SH-SY5Y (cell line): ENCODE measurements around the gene PLEK2.

Experiments
- GATA2 ChIP-seq: IDR thresholded peaks from 2 replicates; pipeline ENCODE4 v1.6.1; 2011; ENCODE audit warnings: mild to moderate bottlenecking, low read depth, low read length
- GATA3 ChIP-seq: IDR thresholded peaks from 2 replicates; pipeline ENCODE4 v1.6.1; 2011; ENCODE audit warnings: low read depth, mild to moderate bottlenecking, low read length, moderate library complexity

The PLEK2 gene, protein sequence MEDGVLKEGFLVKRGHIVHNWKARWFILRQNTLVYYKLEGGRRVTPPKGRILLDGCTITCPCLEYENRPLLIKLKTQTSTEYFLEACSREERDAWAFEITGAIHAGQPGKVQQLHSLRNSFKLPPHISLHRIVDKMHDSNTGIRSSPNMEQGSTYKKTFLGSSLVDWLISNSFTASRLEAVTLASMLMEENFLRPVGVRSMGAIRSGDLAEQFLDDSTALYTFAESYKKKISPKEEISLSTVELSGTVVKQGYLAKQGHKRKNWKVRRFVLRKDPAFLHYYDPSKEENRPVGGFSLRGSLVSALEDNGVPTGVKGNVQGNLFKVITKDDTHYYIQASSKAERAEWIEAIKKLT

GRCh38 chr14:67411820-67412421 is at the start of gene PLEK2:
Gene PLEK2 (minus strand): TSS chr14:67412165. CDS start chr14:67412059, 106 bp downstream.
- TF ChIP-seq GATA3 (no peak), GATA2 (no peak)

DNA sequence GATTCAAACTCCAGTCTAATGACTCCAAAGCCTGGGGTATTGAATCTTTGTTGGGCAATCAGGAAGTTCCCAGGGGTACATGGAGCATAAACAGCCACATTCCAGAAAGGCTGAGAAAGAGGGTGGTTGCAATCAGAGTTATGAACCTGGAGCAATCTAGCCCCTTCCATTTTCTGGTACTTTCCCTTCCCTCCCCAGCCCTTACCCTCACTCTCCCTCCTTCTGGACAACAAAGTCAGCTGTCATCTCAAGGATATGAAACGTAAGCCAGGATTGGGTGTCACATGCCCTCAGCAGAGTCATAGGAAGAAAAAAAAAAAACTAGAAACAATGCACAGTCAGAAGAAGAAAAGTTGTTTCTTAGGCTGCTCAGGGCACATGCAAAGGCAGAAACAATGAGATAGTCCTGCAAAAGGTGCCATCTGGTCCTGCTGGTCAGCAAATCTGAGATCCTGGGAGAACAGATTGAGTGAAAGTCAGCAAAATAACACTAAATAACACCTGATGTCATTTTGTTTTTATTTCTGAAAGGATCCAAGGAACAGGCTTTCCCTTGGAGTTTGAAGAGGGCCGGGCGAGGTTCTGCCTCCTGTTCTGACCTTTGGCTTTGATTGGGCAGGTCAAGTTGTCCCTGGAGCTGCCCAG is 49.5 kb upstream of the PLEK2 start:
- TF ChIP-seq GATA3 (no peak), GATA2 (no peak)

DNA sequence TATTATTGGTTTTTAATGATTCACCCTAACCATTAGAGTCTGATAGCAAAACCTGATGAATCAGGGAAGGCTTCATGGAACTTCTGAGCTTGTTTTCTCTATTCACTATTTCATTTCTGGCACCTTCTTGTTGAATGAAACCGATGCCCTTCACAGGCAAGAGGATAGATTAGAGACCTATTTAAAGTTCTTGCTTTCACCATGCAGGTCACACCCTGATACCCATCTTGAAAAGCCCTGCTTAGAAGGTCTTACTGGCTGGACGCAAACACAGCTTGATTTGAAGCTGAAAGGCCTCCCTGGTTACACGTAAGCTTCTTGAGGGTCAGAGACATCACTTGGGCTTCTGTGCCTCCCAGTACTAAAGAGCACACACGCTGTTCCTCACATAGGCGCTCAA is 47.4 kb upstream of the PLEK2 start:
- TF ChIP-seq GATA3 (no peak), GATA2 (no peak)

- TF ChIP-seq GATA3 (no peak), GATA2 (no peak)
Measured at GRCh38 chr14:67457782-67458181, 45.8 kb upstream of the PLEK2 start.

- TF ChIP-seq GATA2, result no peak
- TF ChIP-seq GATA3, result no peak
Measured at GRCh38 chr14:67456732-67457131, 44.8 kb upstream of the PLEK2 start.

- no peak for TF ChIP-seq GATA2
- TF ChIP-seq GATA3, result no peak
Measured at GRCh38 chr14:67453575-67454300, 41.8 kb upstream of the PLEK2 start.

DNA sequence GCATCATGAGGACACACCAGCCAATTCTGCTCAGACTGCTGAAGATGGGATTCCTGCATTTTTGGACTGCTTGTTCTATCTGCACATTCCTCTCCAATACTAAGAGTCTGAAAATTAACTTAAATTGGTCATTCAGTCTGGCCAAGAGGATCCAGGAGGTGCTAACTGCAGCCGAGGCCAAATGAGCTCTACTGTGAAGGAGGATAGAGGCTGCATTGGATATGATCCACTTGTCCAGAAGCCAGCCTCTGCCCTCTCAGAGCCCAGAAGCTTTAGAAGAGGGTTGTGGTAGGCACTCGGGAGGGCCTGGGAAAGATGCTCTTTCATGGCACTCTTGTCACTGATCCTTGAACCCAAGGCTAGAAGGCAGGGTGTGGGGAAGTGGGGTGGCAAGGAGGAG is 37.1 kb upstream of the PLEK2 start:
- TF ChIP-seq GATA3 (no peak), GATA2 (no peak)

DNA sequence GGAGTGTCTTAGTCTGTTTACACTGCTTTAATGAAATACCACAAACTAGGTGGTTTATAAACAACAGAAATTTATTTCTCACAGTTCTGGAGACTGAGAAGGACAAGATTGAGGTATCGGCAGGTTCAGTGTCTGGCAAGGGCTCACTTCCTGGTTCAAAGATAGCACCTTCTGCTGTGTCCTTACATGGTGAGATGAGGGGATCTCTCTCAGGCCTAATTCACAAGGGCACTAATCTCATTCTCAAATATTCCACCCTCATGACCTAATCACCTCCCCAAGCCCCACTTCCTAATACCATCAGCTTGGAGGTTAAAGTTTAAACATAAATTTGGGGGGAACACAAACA is 35.0 kb upstream of the PLEK2 start:
- TF ChIP-seq GATA2 (no peak), GATA3 (no peak)

DNA sequence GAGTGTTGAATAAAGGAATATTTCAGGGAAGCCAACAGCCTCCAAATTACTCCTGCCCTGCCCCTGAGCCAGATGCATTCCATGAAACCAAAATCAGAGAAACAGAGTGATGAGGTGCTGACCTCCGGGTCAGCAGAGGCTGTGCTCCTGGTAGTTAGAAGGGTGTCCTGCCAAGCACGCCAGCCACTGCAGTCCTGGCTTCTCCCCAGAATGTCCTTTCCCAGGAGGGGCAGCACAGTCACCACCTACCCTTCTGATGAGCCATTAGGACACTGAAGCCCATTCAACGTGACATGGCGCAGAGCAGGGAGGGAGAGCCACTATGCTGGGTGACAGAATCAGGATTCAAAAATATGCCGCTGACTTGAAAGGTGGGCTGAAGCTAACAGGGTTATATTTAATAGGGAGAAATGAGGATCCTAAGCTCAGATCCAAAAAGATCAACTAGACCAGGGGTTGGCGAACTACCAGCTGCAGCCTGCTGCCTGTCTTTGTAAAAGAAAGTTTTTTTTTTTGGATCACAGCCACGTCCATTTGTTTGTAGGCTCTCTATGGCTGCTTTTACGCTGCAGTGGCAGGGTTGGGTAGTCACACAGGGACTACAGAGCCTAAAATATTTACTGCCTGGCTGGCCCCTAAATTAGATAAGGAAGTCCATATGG is 34.5 kb upstream of the PLEK2 start:
- TF ChIP-seq GATA2 (no peak), GATA3 (no peak)

GRCh38 chr14:67444395-67444794 is 32.4 kb upstream of the PLEK2 start:
- TF ChIP-seq GATA2, result no peak
- TF ChIP-seq GATA3, result no peak

GRCh38 chr14:67442139-67442906 is 30.4 kb upstream of the PLEK2 start:
- TF ChIP-seq GATA2 (no peak), GATA3 (no peak)

GRCh38 chr14:67441672-67442071 is 29.7 kb upstream of the PLEK2 start:
- no peak for TF ChIP-seq GATA2

- TF ChIP-seq GATA3, result no peak
Measured at GRCh38 chr14:67441256-67441655, 29.3 kb upstream of the PLEK2 start.

DNA sequence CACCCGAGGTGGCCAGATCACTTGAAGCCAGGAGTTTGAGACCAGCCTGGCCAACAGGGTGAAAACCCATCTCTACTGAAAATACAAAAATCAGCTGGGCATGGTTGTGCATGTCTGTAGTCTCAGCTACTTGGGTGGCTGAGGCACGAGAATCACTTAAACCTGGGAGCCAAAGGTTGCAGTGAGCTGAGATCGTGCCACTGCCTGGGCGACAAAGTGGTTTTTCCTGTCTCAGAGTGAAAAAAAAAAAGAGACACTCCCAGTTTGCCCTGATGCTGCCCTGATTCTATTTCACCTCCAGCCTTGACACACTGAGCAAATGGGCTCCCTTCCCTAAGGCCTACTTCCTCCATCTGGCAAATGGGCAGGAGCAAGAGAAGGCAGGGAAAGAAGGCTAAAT is 28.5 kb upstream of the PLEK2 start:
- TF ChIP-seq GATA3 (no peak), GATA2 (no peak)
